ENCODE results near the gene ZNF529. TPM values are rescaled to one million over a fixed set of nuclear protein-coding genes. Genes with fewer than 3 reads are reported as not detected.

Gene ZNF529
- total and polyA plus RNA-seq, 4 donors, result 1.4 to 9.5 (median 3.0) TPM

GRCh38 chr19:36572593-36573019 is 486 bp downstream of the ZNF529 start:
- peak overlapping the region; percentile 30 to 59 for H3K9ac ChIP-seq (ENCODE audit: low read depth in 1 of 2, low read length in 2 of 2)
- 3% methylated on average over 11 of the region's 11 CpGs for WGBS
- H3K36me3 ChIP-seq (ENCODE audit: control insufficient read depth in 4 of 4, insufficient read depth in 3 of 4, low read depth in 1 of 4, low read length in 3 of 4), result peaks cover 7 to 37% (median 34%) of the 10 kb centered on the region in 4 donors
- peak overlapping the region; percentile 72 to 81 for H3K27ac ChIP-seq (ENCODE audit: low read depth in 1 of 2, low read length in 2 of 2)
- H3K27me3 ChIP-seq (ENCODE audit: control insufficient read depth in 4 of 4, insufficient read depth in 4 of 4, low read length in 3 of 4), result no peaks in the 10 kb centered on the region
- H3K9me3 ChIP-seq (ENCODE audit: control insufficient read depth in 4 of 4, low read length in 3 of 4), result peaks cover 20 to 29% (median 24%) of the 10 kb centered on the region in 4 donors
- no peak for TF ChIP-seq JUND (IDR thresholded peaks at IDR 0.05)
- TF ChIP-seq RXRA (IDR thresholded peaks at IDR 0.05), result no peak
- TF ChIP-seq RAD21 (IDR thresholded peaks at IDR 0.05), result no peak
- TF ChIP-seq, protein P1, sequence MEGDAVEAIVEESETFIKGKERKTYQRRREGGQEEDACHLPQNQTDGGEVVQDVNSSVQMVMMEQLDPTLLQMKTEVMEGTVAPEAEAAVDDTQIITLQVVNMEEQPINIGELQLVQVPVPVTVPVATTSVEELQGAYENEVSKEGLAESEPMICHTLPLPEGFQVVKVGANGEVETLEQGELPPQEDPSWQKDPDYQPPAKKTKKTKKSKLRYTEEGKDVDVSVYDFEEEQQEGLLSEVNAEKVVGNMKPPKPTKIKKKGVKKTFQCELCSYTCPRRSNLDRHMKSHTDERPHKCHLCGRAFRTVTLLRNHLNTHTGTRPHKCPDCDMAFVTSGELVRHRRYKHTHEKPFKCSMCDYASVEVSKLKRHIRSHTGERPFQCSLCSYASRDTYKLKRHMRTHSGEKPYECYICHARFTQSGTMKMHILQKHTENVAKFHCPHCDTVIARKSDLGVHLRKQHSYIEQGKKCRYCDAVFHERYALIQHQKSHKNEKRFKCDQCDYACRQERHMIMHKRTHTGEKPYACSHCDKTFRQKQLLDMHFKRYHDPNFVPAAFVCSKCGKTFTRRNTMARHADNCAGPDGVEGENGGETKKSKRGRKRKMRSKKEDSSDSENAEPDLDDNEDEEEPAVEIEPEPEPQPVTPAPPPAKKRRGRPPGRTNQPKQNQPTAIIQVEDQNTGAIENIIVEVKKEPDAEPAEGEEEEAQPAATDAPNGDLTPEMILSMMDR (IDR thresholded peaks at IDR 0.05; ENCODE audit: low read depth, low read length, missing input control), result no peak
- no peak for TF ChIP-seq GABPA (IDR thresholded peaks at IDR 0.05 in 1 of 2, conservative IDR thresholded peaks at IDR 0.05 in 1 of 2)
- DNase-seq (ENCODE audit: low spot score), result no peak
- H3K4me1 ChIP-seq (ENCODE audit: control insufficient read depth in 4 of 4, insufficient read depth in 4 of 4, low read length in 3 of 4), result peaks cover 3 to 13% (median 12%) of the 10 kb centered on the region in 4 donors
- peak overlapping the region; percentile 79 to 93 (median 82) for H3K4me3 ChIP-seq (ENCODE audit: low read depth in 1 of 3, low read length in 3 of 3)

DNA sequence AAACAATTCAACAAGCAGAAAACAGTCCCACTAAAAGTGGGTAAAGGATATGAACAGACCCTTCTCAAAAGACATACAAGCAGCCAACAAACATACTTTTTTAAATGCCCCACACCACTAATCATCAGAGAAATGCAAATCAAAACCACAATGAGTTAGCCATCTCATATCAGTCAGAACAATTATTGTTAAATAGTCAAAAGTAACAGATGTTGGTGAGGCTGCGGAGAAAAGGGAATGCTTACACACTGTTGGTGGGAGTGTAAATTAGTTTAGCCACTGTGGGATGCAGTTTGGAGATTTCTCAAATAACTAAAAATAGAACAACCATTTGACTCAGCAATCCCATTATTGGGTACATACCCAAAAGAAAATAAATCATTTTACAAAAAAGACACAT is 8.7 kb downstream of the ZNF529 start:
- Histone ChIP-seq H3K9ac (ENCODE audit: low read depth in 1 of 2, low read length in 2 of 2) (no peak overlapping the region), H3K36me3 (ENCODE audit: control insufficient read depth in 4 of 4, insufficient read depth in 3 of 4, low read depth in 1 of 4, low read length in 3 of 4) (peaks cover 8 to 52% (median 41%) of the 10 kb centered on the region in 4 donors), H3K4me1 (ENCODE audit: control insufficient read depth in 4 of 4, insufficient read depth in 4 of 4, low read length in 3 of 4) (no peaks in the 10 kb centered on the region), H3K9me3 (ENCODE audit: control insufficient read depth in 4 of 4, low read length in 3 of 4) (peaks cover 37 to 83% (median 60%) of the 10 kb centered on the region in 4 donors), H3K27ac (ENCODE audit: low read depth in 1 of 2, low read length in 2 of 2) (no peak overlapping the region), H3K4me3 (ENCODE audit: low read depth in 1 of 3, low read length in 3 of 3) (peak overlapping the region in 2 of 3 donors; percentile 23 to 37), H3K27me3 (ENCODE audit: control insufficient read depth in 4 of 4, insufficient read depth in 4 of 4, low read length in 3 of 4) (no peaks in the 10 kb centered on the region)
- WGBS, result 97% methylated on average over 1 of the region's 1 CpG
- no peak for DNase-seq (ENCODE audit: low spot score)
- no peak for TF ChIP-seq SP1 (IDR thresholded peaks at IDR 0.05)
- TF ChIP-seq NR2F2 (IDR thresholded peaks at IDR 0.05), result no peak
- TF ChIP-seq, protein P2, sequence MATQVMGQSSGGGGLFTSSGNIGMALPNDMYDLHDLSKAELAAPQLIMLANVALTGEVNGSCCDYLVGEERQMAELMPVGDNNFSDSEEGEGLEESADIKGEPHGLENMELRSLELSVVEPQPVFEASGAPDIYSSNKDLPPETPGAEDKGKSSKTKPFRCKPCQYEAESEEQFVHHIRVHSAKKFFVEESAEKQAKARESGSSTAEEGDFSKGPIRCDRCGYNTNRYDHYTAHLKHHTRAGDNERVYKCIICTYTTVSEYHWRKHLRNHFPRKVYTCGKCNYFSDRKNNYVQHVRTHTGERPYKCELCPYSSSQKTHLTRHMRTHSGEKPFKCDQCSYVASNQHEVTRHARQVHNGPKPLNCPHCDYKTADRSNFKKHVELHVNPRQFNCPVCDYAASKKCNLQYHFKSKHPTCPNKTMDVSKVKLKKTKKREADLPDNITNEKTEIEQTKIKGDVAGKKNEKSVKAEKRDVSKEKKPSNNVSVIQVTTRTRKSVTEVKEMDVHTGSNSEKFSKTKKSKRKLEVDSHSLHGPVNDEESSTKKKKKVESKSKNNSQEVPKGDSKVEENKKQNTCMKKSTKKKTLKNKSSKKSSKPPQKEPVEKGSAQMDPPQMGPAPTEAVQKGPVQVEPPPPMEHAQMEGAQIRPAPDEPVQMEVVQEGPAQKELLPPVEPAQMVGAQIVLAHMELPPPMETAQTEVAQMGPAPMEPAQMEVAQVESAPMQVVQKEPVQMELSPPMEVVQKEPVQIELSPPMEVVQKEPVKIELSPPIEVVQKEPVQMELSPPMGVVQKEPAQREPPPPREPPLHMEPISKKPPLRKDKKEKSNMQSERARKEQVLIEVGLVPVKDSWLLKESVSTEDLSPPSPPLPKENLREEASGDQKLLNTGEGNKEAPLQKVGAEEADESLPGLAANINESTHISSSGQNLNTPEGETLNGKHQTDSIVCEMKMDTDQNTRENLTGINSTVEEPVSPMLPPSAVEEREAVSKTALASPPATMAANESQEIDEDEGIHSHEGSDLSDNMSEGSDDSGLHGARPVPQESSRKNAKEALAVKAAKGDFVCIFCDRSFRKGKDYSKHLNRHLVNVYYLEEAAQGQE (IDR thresholded peaks at IDR 0.05), result no peak
- no peak for TF ChIP-seq HNF4A (conservative IDR thresholded peaks at IDR 0.05)
- TF ChIP-seq MAX (IDR thresholded peaks at IDR 0.05), result no peak
- TF ChIP-seq RAD21 (IDR thresholded peaks at IDR 0.05), result no peak
- TF ChIP-seq RXRA (IDR thresholded peaks at IDR 0.05), result no peak
- TF ChIP-seq ATF3 (IDR thresholded peaks at IDR 0.05), result no peak
- no peak for TF ChIP-seq FOXA1 (IDR thresholded peaks at IDR 0.05)
- no peak for TF ChIP-seq GABPA (IDR thresholded peaks at IDR 0.05 in 1 of 2, conservative IDR thresholded peaks at IDR 0.05 in 1 of 2)
- no peak for TF ChIP-seq YY1 (IDR thresholded peaks at IDR 0.05)
